IPS-NIHi7 (cell line): Measurements from ENCODE around the gene NKAIN4.

ENCODE experiments used
- DNase-seq: peaks from one replicate; pipeline ENCODE4 v3.0.0; 2012; ENCODE audit warnings: mixed read lengths; ENCODE audit errors: extremely low spot score

Gene NKAIN4

DNA sequence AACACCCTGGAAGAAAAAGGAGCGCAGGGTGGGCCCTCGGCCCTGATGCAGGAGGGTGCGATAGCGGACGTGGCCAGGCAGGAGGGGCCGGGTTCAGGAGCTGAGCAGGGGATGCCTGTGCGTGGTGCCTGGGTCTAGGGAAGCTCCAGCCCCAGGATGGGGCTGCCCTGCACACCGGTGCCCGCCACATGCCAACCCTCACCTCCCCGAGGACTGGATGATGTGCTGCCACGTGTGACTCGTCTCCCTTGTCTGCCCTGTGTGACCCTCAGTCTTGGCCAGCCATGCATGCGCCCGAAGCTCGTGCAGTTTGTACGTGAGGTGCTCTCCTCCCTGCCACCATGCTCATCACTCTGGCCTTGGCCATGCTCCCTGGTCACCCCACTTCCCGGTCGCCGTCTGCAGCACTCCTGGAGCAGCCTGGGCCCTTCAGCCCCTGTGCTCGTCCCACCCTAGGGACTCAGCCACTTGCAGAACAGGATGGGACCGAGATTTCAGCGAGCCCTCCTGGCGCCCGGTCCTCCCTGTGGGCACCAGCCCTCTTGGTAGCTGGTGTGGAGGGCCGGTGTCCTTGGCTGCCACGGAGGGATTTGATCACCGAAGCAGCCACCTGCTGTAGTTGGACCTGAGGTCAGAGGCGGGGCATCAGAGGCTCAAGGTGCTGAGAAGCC is 34.5 kb upstream of the NKAIN4 start:
- no peak for DNase-seq

DNA sequence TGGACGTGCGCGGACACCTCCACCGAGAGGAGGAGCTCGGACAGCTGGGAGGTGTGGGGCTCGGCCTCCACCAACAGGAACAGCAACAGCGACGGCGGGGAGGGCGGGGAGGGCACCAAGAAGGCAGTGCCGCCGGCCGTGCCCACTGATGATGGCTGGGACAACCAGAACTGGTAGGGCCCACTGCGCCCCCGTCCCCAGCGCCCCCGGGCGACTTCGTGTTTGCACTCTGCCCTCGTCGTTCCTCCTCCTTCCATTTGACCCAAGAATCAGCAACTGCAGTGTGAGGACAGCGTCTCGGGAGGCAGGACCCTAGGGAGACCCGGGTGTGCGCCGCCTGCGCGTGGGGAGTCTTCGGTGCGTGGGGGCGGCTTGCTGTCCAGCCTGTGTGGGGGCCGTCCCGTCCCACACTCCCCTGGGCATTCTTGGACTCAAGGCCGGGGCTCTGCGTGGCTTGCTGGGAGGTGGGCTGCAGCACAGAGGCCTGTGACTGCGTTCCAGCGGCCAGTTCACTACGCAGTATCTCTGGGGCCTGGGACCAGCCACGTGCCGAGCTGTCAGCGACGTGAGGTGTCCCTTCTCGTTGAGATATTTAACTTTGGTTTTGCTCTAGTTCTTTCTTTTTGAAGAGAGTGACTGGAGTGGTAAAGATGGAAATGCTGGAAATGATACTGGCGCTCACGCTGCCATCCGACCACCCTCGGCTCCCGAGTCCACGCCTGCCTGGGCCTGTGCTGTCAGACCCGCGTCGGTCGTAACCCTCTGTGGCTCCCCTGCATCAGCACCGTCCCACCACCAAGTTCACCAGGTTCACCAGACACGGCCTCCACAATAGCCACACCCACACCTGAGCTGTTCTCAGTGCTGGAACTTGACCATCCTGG is 33.7 kb upstream of the NKAIN4 start:
- no peak for DNase-seq

DNA sequence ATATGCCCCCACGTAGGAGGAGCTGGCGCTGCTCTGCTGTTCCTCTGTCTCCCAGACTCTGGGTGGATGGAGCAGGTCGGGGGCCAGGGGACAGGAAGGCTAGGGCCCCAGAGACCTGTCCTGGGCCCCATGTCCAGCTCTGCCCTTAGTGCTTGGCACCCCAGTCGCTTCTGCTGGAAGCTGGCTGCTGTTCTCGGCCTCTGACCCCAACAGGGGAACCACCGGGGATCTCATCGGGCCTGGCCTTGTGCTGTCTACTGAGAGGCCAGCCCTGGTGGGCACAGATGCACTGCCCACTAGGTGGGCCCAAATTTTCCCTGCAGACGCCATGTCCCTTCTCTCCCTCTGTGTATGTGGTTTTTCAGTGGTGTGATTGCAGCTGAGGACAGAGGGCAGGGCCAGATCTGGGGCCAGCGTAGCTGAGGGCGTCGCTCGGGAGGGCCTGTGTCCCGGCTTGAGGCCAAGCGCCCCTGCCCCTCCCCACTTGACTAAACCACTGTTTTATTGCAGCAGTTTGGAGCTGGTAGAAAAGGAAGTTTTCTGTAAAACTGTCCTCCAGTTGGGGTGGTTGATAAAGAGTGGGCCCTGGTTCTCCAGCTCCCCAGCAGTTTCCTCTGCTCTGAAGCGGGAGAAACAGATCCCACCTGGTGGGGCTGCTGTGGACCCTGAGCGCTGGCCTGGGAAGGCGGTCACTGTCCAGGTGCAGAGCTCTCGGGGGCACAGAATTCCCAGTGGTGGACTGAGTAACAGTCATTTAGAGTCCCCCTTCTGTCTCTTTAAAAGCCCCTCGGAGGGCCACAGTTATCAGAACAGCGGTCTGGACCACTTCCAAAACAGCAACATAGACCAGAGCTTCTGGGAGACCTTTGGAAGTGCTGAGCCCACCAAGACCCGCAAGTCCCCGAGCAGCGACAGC is 32.8 kb upstream of the NKAIN4 start:
- no peak for DNase-seq

DNA sequence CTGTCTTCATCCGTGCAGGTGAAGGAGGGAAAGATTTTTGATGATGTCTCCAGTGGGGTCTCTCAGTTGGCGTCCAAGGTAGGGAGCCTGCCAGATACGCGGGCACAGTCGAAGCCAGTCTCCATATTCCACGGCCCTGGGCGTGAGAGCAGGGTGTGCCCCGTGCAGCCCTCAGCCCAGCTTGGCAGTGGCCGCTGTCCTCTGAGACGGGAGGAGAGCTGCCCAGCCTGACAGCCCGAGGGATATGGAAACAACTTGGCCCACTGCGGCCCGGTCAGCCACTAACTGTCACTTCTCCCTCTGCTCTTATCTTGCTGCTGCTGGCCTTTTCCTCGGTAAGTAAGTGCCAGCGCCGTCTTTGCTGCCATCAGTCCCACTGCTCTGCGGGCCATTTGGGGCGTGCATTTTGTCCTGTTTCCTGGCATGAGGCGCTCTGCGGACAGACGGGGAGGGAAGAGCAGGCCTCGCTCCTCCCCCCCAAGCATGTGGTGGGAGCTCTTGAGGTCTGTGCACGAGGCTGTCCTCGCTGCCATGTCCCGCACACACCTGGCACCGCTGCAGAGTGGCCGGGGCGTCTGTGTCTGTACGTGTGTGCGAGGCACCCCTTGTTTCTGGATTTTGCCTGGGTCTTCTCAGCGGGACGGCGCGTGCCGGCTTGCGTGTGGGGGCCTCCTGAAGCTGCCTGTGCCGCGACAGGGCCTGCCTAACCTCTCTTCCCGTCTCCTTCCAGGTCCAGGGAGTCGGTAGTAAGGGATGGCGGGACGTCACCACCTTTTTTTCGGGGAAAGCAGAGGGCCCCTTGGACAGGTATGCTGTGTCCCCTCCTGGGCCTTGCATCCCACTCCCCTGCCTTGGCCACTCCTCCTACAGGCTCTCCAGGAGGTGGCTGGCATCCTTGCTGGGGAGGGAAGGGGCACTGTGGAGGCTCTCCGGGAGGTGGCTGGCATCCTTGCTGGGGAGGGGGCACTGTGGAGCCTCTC is 31.7 kb upstream of the NKAIN4 start:
- no peak for DNase-seq

DNA sequence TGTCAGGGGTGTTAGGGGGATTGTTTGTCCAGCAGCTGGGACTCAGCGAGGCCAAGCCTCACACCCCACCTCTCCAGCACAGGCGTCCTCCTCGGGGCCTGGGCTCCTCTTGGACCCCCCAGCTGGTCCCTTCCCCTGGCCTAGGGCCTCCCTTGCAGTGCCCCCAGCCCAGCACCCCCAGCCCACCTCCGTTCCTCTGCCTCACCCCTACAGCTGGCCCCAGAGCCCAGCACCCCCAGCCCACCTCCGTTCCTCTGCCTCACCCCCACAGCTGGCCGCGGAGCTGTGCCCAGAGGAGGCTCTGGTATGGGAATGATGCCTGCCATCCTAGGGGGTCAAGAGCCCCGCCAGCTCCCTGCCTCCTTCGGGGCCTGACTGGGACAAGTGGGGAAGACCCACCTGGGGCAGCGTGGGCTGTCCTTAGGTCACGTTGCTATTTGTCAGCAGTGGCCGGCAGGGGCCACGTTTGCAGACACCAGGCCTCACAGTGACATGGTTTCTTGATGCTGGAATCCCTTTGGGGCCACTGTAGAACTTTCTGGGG is 30.8 kb upstream of the NKAIN4 start:
- DNase-seq = no peak

DNA sequence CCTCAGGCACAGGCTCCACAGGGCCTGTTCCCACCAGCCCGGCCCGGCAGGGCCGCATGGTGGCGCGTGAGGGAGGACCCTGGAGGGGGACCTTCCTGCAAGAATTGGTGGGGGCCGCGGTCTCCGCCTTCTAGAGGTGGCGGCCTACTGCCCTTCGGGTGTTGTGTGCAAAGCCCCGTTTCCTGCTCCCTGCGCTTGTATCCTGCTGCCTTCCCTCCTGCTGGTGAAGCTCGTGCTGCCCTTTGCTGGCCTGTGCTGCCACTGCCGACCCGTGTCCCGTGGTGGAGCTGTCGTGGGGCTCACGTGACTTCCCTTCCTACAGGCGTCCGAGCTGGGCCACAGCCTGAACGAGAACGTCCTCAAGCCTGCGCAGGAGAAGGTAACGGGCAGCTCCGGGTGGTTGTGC is 30.3 kb upstream of the NKAIN4 start:
- no peak for DNase-seq

DNA sequence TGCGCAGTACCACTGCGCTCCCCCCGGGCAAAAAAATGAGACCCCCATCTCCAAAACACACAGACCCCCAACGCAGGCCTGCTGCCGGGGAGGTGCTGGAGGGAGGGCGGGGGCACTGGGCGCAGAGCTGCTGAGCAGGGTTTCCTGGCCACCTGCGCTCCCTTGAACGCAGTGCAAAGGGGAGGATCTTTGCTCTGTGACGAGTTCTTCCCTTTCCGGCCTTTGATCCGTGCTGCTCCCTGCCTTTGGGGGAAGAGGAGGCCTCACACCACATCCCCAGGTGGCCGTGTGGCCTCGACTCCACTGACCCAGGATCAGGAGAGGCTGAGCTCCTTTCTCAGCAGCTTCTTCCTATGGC is 29.8 kb upstream of the NKAIN4 start:
- no peak for DNase-seq

DNA sequence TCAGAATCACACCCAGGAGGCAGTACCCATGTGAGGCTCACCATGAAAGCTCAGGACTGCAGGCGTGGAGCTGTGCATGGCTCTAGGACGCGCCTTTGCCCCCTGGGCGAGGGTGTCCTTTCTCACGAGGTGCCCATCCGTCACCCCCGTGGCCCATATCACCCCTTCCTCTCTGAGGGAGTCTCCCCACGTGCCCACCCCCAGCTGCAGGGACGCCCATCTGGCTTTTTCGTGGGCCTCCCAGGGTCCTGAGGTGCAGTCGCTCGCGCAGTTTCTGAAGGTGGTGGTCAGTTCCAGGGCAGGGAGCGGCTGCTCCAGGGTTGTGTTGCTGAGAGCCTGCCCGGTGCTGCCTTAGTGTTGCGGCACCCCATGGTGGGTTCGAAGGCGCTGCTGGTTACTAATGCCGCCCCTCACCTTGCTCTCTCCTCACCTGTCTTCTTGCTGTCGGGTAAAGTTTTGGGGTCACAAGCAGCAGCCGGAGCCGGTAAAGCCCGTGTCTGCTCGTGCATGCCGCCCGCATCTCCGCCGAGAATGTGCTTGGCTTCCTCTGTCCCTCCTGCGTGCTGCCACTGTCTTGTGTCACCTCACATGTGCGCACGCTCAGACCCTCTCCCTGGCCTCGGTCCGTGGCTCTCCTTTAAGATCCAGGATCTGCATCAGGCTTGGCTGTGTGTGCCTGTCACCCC is 29.3 kb upstream of the NKAIN4 start:
- no peak for DNase-seq

DNA sequence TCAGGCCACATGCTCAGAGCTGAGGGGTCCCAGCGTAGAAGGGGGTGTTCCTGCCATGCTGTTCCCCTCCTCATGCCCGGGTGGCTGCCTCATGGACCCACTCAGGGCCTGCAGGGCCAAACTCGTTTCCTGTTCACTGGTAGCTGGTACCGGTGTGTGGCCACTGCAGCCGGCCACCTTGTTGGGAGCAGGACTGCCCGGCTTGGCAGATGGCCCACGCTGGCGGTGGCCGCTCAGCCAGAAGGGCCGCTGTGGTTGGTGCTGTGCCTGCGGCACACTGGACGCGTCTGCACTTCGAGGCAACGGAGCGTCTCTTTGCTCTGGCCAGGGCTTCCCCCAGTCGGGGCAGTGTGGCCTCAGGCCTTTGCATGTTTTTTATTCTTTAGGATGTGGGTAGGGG is 28.7 kb upstream of the NKAIN4 start:
- DNase-seq = no peak

DNA sequence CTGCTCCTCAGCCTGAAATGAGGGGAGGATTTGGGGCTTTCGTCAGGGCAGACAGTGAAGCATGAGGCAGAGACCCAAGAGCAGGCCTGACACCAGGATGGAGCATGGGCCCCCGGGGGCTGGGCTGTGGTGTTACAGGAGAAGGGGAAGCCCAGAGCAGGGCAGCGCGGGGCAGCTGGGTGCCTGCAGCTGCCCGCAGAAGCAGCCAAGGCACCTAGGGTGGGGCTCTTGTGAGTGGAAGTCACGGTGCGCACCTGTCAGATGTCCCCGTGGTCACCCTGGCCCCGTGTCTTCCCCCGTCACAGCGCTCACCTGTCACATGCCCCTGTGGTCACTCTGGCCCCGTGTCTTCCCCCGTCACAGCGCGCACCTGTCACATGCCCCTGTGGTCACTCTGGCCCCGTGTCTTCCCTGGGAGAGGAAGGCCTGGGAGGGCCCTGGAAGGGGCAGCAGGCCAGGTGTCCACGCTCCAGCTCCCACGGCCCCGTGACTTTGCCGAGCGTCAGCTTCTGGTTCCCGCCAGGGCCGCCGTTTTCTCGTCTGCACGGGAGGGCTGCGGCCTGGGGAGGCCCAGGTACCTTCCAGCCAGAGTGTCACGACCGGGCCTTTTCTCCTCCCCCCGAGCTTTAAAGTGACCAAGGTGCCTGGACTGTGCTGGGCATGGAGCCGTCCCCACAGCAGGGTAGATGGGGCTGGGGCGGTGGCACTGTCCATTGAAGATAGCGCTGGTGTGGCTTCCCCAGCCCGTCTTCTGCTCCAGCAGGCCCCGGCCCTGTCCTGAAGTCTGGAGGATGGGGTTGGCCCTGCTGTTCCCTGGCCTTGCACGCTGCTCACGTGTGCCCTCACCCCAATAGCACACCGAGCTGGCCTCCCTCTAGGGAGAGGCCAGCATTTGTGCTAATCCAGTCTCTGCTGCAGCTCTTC is 27.7 kb upstream of the NKAIN4 start:
- DNase-seq = no peak

DNA sequence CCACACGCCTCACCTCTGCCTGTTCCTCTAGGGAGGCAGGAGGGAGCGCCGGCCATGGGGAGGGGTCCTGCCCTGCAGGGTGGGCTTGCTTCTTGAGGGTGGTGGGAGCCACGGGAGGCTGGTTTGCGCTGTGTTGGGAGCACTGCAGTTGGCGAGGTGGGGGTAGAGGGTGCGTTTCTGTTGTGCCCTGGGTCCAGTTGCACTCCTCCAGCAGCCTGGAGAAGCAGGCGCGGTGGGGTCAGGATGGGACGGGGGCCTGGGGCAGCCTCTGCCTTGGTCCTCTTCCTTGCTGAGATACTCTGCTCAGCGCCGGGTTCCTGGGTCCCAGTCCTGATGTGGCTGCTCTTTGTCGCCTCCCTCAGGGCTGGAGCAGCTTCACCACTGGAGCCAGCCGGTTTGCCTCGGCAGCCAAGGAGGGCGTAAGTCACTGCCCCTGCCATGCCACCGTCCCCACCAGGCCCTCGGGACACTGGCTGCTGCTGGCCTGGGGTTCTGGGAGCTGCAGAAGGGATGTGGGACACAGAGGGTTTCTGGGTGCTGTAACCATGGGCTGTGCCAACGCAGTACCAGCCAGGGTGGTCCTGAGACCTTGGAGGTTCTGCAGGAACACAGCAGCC is 26.8 kb upstream of the NKAIN4 start:
- DNase-seq = peak; percentile 79

DNA sequence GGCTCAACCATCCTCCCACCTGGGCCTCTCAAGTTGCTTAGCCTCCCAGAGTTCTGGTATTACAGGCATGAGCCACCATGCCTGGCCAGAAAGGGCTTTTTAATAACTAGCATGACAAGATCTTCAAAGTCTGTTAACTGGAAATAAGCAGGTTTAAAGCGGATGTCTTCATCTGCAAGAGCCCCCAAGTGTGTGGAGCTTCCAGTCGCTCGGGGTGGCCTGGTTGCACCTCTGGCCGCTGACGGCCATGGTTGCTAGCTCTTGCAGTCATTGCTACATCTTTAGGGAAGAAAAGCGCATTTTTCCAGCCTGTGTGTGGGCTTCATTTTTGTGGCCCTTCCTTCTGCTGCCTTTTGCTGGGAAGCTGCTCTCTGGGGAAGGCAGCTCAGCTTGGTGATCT is 26.1 kb upstream of the NKAIN4 start:
- DNase-seq = no peak

DNA sequence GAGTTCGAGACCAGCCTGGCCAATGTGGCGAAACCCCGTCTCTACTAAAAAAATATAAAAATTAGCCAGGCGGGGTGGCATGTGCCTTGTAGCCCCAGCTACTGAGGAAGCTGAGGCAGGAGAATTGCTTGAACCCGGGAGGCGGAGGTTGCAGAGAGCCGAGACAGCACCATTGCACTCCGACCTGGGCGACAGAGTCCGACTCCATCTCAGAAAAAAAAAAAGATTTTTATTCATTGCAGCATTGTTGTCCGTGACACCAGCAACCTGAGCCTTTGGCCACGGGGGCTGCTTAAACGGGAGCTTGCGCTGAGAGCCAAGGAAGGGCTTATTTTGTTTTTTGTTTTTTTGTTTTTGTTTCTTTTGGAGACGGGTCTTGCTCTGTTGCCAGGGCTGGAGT is 25.7 kb upstream of the NKAIN4 start:
- DNase-seq = no peak

DNA sequence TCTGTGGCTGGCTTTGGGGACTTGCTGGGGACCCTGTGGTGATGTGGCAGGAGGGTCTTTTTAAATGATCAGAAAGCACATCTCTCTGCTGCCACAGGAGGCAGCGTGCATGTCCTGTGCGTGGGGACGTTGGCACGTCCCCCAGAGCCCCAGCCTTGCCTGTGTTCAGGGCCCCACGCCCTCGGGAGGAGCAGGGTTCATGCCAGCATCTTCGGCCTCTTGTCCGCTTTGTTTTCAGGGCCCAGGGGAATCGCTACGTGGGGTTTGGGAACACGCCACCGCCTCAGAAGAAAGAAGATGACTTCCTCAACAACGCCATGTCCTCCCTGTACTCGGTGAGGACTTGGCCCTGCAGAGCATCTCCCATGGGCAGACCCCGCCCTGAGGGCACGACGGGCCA is 24.4 kb upstream of the NKAIN4 start:
- no peak for DNase-seq

DNA sequence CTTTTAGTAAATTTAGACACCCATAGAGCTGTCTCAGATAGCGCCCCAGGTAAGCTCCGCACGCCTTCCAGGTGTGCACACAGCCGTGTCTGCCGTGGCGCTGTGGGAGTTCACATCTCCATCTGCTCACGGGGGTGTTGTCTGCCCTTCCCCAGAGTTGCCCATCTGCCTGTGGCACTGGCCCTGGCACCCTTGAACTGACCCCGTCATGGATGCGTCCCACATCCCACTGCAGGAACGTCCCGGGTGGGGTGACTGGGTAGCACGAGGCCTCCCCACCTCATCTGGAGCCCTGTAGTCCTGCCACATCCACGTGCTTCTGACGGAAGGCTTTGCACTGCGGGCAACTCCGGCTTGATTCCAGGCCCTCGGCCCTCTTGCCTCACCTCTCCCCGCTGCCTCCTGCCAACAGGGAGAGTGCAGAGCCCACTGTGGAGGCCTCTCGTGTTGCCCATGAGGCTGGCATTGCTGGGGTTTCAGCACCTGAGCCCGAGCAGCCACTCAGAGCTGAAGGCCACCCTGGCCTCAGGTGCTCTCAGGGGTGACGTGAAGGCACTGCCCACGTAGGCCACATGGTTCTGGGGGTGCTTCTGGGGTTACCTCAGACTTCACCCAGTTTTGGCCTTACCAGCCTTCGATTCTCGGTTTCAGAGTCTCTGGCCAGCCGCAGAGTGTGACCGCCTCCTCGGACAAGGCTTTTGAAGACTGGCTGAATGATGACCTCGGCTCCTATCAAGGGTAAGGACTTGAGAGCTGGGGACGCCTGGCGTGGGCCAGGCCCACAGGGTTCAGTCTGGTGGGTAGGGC is 23.4 kb upstream of the NKAIN4 start:
- DNase-seq = no peak

DNA sequence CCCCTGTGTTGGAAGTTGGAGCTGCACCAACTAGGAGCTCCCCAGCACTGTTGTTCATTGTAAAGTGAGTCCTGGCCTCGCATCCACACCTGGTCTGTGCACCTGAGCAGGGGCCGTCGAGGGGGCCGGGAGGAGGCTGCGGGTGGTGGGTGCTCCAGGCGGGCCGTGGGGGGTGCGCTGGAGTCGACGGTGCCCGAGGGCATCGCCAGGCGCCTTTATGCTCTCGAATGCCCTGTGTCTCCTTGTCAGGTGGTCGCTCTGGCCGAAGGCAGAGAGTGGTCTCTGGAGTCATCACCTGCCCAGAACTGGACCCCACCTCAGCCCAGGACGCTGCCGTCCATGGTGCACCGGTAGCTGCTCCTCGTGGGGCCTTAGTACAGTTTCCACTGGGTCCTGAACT is 22.7 kb upstream of the NKAIN4 start:
- DNase-seq = no peak

DNA sequence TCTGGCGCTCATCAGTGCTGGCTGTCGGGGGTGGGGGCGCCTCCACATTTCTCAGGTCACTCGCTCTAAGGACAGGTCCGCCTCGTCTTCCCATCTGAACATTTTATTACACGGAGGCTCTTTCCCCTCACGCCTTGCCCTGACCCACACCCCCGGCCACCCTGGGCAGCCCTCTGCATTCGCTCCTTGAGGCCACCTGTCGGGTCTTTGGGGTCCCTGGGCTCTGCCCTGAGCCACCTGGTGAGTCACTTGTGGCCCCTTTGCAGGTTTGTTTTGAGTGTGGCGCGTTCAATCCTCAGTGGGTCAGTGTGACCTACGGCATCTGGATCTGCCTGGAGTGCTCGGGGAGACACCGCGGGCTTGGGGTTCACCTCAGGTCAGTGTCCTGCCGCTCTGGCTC is 21.6 kb upstream of the NKAIN4 start:
- DNase-seq = no peak
